ENCODE data around the gene PRODH2. TPM values are rescaled to one million over a fixed set of nuclear protein-coding genes. Genes with fewer than 3 reads are reported as not detected.

The PRODH2 gene
- total and polyA plus RNA-seq, 2 of the 13 experiments (the other 11 are each of a cell fraction or from before 2014, with no cell fraction given): 86.7 to 118 TPM

DNA sequence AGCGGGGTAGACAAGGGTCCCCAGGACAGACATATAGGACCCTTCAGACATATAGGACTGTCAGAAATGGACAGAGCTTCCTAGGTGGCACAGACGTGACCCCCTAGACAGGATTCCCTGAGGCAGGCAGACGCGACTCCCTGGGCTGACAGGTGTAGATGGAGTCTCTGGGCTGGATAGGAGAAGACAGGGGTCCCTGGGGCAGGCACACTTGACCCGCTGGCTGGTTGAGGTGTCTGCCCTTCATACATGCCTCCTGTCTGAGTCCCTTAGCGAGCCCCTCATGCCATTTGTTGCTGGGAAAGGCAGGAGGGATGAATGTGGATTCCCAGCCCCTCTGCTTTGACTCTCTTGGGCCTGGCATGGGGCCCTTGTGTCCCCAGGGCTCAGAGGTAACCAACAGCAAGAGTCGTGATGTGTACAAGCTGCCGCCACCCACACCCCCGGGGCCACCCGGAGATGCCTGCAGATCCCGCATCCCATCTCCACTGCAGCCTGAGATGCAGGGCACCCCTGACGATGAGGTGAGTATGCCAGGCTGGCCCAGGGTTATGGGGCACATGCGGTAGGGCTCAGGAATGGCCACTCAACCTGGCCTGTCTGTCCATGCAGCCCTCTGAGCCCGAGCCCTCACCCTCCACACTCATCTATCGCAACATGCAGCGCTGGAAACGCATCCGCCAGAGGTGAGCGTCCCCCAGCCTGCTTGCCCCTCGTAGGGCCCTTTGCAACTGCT is 58.8 kb downstream of the PRODH2 start:
- H3K36me3 ChIP-seq (replicated peaks in 1 of 2; ENCODE audit: control insufficient read depth in 1 of 2, insufficient read depth in 2 of 2, low read length in 2 of 2): peaks cover 3 to 20% of the 10 kb centered on the region in 2 experiments; a peak in 3 of 5 replicates
- FAIRE-seq: no peak
- TF ChIP-seq ATF7 (IDR thresholded peaks at IDR 0.05) (no peak), ATF7 (CRISPR knock-in tag; IDR thresholded peaks at IDR 0.05) (no peak), EHMT2 (IDR thresholded peaks at IDR 0.05; ENCODE audit: borderline replicate concordance, low read depth, low read length) (no peak), RARA (CRISPR knock-in tag; IDR thresholded peaks at IDR 0.05) (no peak), ZNF468 (CRISPR knock-in tag; IDR thresholded peaks at IDR 0.05) (no peak), ZBTB44 (CRISPR knock-in tag; IDR thresholded peaks at IDR 0.05) (no peak)
- TF ChIP-seq, protein P1, sequence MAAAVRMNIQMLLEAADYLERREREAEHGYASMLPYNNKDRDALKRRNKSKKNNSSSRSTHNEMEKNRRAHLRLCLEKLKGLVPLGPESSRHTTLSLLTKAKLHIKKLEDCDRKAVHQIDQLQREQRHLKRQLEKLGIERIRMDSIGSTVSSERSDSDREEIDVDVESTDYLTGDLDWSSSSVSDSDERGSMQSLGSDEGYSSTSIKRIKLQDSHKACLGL (CRISPR knock-in tag; IDR thresholded peaks at IDR 0.05): no peak

More for the DNA sequence above, 58.8 kb downstream of the PRODH2 start:
- H3K9ac ChIP-seq (ENCODE audit: insufficient read depth, low read depth, low read length): no peak overlapping the region
- DNase-seq (ENCODE audit: low spot score) (no peak), ATAC-seq (no peak)
- no TSS peak for BruUV-seq (replicated peaks)
- H3K79me2 ChIP-seq (ENCODE audit: insufficient read depth, low read length): peaks cover 8% of the 10 kb centered on the region
- no peaks in the 10 kb centered on the region; a peak in 1 of 5 replicates for H3K27me3 ChIP-seq (ENCODE audit: control insufficient read depth in 1 of 2, insufficient read depth in 2 of 2, low read length in 2 of 2)
- ChIA-PET POLR2A (no interaction called here), CTCF (ENCODE audit: low intra/inter-chr PET ratio, low total read pairs) (no interaction called here)
- H3K4me1 ChIP-seq (ENCODE audit: insufficient read depth, low read length): peaks cover 21% of the 10 kb centered on the region
- no peak overlapping the region for H3K27ac ChIP-seq (ENCODE audit: extremely low read length, insufficient read depth, low read length)
- H3K4me3 ChIP-seq (replicated peaks in 1 of 3; ENCODE audit: insufficient read depth in 1 of 3, low read depth in 2 of 3, low read length in 3 of 3): no peak overlapping the region
- WGBS (ENCODE audit: low lambda C conversion rate): 97% methylated on average over 7 of the region's 20 CpGs
- H4K20me1 ChIP-seq (ENCODE audit: insufficient read depth, low read length): no peaks in the 10 kb centered on the region
- H3K9me3 ChIP-seq (ENCODE audit: low read length): no peaks in the 10 kb centered on the region
- in situ Hi-C loops (cut with HindIII; ENCODE audit: extremely low pct_ligation_motif_present, low pct_unique_long_range_greater_than_20kb): no loop called here
- intact Hi-C loops (cut with micrococcal nuclease; ENCODE audit: unreplicated experiment): no loop called here
- no peak overlapping the region for H2AFZ ChIP-seq (ENCODE audit: low read length)
- no peak overlapping the region for H3K4me2 ChIP-seq (ENCODE audit: low read depth, low read length)
